GM18520 (cell line): Measurements from ENCODE around the gene SLC36A3.
"Not testable (repeated sequence)": the region's sequence is repeated elsewhere in the genome, so short reads cannot be mapped to it uniquely, and the experiment has no call there.

Source experiments
- ATAC-seq: cut with Tn5 transposase; IDR thresholded peaks from one replicate; pipeline ENCODE4 v1.9.1; 2021; ENCODE audit not compliant: unreplicated experiment

SLC36A3 gene

DNA sequence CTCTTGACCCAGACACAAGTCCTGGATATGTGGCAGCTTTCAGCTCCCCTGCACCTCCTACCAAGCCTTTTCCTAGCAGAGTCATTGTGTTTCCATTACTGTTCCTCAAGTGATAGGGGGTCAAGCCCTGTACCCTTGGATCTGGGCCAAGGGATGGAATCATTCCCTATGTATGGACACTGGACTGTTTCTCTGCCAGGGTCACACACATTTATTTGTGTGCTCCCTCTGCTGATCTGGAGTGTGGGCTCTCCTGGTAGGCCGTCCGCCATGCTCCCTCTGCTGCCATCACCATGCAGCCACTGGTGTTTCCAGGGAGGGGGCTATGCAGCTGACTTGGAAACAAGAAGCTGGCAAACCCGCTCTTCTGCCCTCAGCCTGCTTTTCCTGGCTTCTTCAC lies 41.0 kb downstream of the SLC36A3 start:
- no peak for ATAC-seq

DNA sequence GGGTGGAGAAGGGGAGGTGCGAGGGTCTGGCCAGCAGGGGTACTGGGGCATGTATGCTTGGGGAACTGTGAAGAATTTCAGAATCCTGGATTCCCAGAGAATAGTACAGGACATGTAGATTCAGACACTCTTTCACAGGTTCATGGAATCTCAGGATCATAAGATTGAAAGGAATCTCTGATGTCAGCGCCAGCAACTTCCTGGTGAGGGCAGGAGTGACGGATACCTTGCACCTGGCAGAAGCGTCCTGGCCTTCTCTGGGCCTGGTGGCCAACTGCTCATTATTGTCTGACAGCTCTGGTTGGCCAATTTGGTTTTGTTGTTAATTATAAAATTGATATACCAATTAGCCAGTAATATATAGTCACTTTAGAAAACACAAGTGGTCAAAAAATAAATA lies 43.6 kb downstream of the SLC36A3 start:
- ATAC-seq: no peak

DNA sequence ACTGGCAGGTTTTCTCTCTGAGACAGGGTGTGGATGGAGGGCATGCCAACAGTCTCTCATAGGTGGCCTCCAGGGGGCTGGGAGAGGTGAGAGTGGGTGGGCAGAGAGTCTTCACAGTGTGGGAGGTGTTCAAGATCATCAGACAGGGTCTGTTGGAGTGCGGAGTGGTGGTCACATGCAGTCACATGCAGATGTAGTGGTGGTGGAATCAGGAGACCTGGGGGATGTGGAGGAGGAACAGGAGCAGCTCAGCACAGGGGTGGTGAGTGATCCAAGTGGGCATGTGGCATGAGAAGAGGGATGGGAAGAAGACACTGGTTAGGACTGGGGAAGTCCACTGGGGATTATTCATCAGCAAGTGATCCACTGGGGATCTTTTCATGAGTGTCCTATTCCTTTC lies 44.8 kb downstream of the SLC36A3 start:
- no peak for ATAC-seq

DNA sequence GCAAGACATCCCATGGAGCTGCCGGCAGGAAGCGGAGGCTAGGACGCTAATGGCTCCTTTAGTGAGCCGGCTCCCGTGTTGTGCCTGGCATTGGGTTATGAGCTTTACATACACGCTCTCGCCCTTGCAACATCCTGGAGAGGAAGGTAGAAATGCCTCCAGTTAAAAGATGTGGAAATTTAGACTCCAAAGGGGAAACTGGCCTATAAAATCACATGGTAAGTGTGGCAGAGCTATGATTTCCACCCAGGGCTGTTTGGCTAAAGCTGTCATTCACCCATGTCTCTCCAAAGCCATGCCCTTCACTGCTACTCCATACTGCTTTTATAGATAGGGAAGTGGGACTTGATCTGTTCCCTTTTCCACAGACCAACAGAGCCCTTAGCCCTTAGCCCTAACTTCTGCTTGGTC lies 45.4 kb downstream of the SLC36A3 start:
- no peak for ATAC-seq

DNA sequence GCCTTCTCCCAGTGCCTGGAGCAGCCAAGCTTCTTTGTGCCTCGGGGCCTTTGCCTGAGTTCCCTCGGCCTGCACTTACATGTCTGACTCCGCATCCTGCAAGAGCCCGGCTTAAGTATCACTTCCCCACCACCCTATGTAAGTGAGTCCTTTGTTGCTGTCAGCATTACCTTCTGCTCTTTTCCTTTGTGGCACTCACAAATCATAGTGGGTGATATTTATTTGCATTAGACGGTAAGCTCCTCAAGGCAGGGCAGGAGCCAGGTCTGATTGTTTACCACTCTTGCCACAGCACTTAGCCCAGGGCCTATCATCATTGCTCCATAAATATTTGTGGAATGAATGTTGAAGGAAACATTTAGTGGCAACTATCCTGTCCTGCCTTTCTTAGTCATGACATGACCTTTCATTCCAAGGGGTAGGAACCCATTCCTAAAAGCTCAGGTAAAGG lies 45.8 kb downstream of the SLC36A3 start:
- no peak for ATAC-seq

DNA sequence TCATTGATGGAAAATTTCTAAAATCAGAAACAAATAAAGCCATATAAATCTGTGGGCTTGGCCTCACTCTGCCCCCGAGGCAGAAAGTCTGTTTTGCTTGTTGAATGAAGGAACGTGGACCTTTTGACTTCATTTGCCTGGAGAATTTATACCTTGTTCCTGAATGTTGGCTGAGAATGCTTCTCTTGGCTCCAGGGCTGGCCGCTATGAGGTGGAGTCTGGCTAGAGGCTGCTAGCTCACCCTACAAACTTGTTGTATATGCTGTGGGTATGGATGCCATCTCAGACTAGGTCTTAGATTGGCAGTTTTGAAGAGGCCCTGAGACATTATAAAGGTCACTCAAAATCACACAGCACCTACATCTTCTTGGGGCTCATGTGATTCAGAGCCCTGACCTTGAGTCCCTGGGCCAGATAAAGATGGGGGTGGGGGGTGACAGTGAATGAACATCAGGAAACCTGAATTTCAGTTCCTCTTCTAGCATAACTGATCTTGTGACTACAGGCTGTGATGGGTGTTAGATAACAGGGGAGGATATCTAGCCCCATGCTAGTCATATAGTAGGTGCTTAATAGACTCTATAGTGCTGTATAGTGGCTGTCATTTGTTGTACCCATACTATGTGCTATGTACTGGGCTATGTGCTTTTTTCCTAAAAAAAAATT lies 47.8 kb downstream of the SLC36A3 start:
- ATAC-seq: peak; percentile 28

DNA sequence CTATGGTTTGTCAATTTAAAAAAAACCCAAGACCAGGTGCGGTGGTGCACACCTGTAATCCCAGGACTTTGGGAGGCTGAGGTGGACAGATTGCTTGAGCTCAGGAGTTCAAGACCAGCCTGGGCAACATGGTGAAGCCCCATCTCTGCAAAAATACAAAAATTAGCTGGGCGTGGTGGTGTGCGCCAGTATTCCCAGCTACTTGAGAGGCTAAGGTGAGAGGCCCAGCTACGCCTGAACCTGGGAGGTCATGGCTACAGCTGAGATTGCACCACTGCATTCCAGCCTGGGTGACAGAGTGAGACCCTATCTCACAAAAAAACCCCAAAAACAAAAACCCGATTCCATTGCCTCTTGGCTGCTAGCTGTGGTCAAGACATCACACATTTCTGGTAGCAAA lies 48.6 kb downstream of the SLC36A3 start:
- ATAC-seq: not testable (repeated sequence)

DNA sequence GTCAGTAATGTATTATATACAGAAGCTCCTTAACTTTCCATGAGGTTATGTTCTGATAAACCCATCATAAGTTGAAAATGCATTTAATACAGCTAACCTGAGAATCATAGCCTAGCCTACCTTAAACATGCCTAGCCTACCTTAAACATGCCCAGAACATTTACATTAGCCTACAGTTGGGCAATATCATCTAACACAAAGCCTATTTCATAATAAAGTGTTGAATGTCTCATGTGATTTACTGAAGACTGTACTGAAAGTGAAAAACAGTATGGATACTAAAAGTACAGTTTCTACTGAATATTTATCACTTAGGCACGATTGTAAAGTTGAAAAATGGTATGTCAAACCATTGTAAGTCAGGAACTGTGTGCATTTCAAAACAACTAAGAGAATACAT lies 49.0 kb downstream of the SLC36A3 start:
- ATAC-seq: no peak

DNA sequence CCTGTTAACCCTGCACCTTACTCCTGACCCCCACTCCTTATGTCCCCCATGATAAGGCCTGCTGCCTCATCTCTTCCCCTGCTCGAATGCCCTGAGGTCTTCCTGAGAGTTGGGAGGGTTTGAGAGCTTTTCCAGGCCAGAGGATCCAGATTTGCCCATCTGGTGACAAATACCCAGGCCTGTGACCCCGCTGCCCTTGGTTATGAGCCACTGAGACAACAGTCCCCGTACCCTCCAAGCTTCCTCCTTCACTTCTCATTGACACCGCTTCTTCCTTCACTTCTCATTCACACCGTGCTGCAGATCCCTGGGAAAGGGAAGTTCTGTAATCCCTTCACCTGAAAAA lies 50.0 kb downstream of the SLC36A3 start:
- ATAC-seq: no peak

DNA sequence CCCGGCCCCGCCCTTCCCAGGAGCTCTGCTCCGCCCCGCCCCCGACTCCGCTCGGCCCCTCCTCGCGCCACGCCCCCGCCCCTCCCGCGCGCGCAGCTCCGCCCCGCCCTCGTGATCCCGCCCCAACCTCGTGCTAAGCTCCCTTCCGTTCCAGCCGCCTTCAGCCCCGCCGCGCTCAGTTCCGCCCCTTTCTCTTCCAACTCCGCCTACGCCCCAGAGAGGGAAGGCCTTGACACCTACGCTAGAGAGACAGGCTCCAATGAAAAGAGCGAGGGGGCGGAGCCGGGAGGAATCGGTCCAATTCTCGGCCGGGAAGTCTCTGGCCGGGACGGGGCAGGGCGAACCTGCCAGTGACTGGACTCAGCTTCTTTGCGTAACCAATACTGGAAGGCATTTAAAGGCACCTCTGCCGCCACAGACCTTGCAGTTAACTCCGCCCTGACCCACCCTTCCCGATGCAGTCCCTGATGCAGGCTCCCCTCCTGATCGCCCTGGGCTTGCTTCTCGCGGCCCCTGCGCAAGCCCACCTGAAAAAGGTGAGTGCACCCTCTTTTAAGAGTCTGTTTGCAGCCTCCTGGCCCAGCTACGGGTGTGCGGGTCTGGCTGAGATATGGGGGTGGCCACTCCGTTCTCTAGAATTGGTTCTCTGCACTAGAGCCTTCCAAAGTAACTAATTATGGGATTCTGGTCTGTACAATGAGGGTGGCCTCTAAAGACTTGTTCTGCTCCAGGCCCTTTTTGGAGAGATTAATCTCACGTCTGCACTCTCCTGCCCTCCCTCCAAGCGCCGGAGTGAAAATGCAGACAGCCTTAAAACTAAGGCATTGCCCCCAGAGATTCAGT lies 50.6 kb downstream of the SLC36A3 start, which contains the start of gene GM2A:
GM2A (plus strand) TSS at position 424 of the 843 bp plus-strand sequence; CDS start at position 456, 32 bp downstream.
- ATAC-seq: peak; percentile 86

DNA sequence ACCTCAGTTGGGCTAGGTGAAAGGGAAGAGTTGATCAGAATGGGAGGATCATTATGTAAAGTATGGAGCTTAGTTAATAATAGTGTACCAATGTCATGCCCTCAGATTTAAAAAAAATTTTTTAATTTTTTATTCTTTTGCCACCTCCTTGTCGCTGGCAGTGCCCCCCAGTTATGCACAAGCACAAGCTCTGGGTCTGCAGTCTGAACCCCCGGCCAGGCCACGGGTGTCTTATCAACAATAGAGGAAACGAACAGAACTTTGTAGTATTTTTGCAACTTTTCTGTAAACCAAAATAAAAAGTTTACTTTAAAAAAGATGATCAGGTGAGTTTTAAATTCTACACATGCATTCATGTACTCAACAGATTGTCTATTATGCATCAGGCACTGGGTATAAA lies 51.9 kb downstream of the SLC36A3 start:
- ATAC-seq: no peak

DNA sequence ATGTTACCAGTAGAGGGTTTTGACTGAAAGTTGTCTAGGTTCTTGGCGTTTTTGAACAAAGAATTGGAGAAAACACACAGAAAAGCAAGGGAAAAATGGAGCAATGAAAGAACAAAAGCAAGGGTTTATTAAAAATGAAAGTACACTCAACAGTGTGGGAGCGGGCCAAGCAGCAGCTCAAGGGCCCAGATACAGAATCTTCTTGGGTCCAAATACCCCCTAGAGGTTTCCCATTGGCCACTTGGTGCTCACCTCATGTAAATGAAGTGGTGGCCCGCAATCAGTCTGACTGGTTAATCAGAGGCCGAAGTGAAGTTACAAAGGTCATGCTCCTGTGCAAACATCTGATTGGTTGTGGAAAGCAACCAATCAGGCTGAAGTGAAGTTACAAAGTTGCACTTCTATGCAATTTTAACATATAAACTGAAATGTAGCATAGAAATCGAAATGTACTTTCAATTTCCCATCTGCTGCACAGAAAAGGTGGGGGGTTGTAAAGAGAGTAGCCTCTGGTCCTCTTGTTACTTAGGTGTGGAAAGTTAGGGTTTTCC lies 52.5 kb downstream of the SLC36A3 start:
- ATAC-seq: no peak

DNA sequence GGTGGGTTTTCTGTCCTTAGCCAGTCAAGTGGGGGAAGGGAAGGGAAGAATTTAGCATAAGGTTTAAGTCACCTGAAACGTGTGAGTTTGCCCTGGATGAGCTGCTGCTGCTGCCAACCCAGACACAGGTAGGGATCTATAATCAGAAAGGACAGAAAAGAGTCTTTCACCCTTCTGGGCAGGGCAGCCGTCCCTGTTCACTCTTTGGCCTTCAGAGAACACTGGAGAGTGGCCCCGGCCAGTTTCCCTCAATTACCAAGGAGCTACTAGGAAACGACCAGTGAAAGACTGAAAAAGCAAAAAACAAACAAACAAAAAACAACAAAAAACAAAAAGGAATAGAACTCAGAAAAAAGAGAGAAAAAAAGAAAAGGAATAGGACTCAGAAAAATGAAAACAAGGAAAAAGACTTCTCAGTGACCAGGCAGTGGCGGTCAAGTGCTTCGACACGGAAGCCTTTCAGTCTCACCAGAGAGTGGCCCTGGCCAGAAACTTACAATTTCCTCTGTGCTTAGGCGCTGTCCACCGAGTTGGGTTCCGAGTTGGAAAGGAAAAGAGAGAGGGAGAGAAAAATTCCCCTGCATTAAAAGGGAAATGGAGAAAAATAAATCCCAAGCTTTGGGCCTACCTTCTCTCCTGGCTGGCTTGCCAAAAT lies 53.1 kb downstream of the SLC36A3 start:
- ATAC-seq: no peak

DNA sequence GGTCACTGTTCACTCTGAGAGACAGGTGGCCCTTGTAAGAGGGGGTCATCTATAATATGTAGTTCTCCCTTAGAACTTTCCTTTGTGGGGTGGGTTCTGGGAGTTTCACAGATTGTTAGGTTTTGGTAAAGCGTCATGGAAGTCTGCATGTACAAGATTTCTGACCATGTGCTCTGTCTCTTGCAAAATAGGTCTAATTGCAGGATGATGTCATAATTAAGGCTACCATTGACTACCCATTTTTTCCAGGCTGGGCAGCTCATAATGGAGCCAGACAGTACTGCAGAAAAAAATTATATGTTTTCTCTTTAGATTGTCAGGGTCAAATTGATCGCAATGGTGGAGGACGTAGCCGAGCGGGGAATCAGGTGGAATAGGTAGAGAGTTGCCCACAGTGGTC lies 54.3 kb downstream of the SLC36A3 start:
- ATAC-seq: no peak

DNA sequence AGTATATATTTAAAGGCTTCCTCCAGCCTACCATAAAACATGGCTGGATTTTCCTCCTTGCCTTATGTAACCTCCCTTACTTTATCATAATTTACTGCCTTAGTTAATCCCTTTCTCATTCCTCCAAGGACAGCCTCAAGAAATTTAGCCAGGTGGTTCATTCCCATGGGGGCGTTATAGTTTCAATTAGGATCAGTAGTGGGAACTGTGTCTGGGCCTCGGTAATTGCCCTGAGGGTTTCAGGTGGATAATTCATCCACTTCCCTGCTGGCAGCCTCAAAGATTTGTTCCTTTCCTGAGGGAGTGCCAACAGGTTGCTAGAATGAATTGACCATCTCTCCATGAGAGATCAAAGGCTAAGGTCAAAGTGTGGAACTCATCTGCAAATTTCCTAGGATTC lies 54.9 kb downstream of the SLC36A3 start:
- no peak for ATAC-seq

DNA sequence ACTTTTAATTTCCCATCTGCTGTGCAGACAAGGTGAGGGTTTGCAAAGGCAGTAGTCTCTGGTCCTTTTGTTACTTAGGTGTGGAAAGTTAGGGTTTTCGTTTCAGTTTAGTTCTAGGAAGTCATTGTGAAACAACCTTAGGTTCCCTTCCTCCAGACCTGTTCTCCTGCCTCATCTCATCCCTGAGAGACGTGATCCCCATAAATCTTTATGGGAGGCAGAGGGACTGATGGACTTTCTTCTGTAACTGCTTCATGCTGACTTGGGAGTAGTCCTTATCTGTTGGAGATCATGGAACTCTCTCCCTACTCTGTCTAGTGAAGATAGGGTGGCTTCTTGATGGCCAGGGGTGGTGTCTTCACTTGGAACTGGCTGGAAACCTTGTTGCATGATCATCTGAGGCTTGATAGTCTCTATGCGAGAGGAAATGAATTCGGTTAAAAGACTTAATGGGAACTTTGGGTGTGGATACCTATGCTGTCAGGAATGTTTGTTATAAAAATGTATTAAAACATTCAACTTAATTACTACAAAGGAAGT lies 57.8 kb downstream of the SLC36A3 start:
- no peak for ATAC-seq

DNA sequence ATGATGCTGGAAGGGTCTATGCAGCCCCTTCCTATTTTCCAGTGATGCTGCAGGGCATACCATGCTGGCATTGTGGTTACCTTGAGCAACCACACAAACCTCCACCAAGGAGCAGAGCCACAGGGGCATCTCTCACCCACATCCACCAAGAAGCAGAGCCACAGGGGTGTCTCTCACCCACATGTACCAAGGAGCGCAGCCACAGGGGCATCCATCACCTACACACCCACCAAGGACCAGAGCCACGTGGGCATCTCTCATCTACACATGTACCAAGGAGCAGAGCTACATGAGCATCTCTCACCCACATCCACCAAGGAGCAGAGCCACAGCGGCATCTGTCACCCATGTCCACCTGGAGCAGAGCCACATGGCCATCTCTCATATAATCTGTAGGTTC lies 59.4 kb downstream of the SLC36A3 start:
- no peak for ATAC-seq

DNA sequence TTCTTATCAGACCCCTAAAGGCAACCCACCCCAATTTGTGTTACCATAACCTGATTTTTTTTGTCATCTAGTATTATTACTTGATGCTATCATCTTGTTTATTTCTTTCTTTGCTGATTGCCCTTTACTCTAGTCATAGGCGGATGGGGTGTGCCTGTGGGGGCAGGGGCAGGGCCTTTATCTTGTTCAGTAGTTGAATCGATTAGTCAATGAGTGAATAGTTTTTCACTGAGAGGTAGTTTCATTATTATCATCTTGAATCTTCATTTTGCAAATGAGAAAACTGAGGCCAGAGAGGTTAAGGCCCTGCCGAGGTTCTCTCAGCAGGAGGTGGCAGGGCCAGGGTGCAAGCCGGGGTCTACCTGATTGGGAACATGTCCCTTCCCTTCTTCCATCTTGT lies 60.0 kb downstream of the SLC36A3 start:
- ATAC-seq: no peak

DNA sequence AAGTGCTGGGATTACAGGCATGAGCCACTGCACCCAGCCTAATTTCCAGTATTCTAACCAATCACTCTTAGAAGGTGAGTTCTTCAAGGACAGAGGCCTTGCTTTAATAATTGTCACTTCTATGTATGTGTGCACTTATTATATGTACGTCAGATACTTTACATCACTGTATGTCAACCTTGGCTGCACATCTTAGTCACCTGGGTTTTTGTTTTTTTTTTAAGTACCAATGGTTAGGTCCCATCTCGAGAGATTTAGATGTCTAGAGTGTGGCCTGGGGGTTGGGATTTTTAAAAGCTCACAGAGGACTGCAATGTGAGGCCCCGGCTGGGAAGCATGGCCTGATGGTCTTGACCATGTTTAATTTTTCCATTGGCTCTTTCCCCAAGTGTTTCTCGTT lies 60.4 kb downstream of the SLC36A3 start:
- no peak for ATAC-seq

DNA sequence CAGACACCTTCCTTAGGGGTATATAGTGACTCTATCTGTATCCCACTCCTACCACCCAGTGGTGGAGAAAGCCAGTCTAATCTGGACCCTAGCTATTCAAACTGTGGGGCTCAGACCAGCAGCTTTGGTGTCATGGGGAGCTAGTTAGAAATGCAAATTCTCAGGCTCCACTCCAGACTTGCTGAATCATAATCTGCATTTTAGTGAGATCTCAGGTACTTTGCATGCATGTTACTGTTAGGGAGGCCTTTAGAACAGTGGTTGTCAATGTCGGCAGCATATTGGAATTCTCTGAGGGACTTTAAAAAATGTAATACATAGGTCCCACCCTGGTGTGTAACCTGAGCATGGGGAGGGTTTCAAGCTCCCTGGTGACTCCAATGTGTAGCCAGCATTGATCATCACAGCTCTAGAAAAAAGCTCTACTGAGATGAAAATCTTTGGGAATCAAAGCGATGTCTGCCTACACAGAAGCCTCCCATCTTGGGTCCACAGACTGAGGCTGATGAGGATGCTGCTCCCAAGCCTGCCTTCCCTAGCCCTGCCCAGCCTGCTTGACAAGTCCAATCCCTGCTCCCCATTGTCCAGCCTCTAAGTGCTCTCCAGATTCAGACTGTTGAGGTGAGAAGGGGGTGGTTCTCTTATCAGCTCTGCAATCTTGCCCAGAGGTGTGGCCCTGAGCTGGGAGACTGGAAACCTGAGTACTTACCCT lies 62.5 kb downstream of the SLC36A3 start:
- ATAC-seq: no peak
